GF-D8 (cell line): ENCODE data around the gene NDUFV3.
"Not testable (repeated sequence)": the region's sequence is repeated elsewhere in the genome, so short reads cannot be mapped to it uniquely, and the experiment has no call there.

Experiments used
- DNase-seq: peaks from one replicate; lab custom pipeline; 2025; lab: John Stamatoyannopoulos, UW

The NDUFV3 gene

DNA sequence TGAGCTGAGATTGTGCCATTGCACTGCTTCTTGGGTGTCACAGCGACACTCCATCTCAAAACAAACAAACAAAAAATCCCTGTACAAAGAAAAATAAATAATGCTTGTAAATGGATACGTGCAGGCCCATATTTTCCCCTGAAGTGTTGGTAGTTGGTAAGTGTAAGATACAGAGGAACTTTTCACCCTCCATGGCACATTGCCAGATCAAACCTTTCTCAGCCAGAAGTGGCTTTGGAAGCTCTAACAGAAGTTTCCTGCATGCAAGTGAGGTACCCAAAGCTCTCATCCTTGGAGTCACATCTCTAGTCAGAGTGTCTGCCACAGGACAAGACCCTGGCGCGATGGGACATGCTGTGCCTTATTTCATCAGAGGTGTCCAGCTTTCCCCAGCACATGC, 7.3 kb downstream of the NDUFV3 start:
- DNase-seq: no peak

- no peak for DNase-seq
These were observed 10.7 kb downstream of the NDUFV3 start for GRCh38 chr21:42903817-42904216.

GRCh38 chr21:42905195-42905594, 12.1 kb downstream of the NDUFV3 start:
- DNase-seq: no peak

GRCh38 chr21:42906233-42906632, 13.1 kb downstream of the NDUFV3 start:
- DNase-seq: no peak

- not testable (repeated sequence) for DNase-seq
These were observed 15.4 kb downstream of the NDUFV3 start for GRCh38 chr21:42908484-42908883.

GRCh38 chr21:42911920-42912319, 18.8 kb downstream of the NDUFV3 start:
- DNase-seq: not testable (repeated sequence)

- DNase-seq: no peak
These were observed 20.4 kb downstream of the NDUFV3 start for GRCh38 chr21:42913476-42913875.

DNA sequence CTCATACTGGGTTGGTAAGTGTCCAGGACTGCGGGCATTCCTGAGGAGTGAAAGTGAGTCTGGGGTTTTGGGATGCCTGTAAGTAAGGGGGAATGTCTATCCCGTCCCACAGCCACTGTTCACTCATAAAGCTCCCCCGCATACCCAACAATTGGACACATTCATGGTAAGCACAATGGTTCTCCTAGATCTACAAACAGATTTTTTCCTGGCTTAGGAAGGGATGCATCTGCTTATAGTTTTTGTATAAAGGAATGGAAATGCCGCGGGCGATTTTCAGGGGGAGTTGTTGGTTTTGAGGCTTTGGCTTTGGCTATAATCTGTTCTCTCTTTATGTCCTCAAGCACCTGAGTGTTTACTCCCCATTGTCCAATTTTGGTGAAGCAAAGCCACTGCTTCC, 25.2 kb downstream of the NDUFV3 start:
- no peak for DNase-seq

DNA sequence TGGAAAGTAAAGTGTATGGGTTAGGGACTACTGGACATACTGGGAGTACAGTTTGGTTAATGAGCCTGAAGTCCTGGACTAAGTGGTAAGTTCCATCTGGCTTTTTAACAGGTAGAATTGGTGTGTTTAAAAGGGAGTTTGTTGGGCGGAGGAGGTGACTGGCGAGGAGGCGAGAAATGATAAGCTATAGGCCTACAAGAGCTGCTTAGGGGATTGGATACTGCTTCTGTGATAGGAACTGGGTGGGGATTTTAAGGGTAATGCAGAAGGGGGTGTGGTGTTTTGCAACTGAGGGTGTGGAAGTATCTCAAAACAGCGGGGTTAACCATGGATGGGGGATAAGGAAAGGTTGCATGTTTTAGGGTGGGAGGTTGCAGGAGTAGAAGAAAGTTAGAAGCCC, 28.8 kb downstream of the NDUFV3 start:
- DNase-seq: no peak

DNA sequence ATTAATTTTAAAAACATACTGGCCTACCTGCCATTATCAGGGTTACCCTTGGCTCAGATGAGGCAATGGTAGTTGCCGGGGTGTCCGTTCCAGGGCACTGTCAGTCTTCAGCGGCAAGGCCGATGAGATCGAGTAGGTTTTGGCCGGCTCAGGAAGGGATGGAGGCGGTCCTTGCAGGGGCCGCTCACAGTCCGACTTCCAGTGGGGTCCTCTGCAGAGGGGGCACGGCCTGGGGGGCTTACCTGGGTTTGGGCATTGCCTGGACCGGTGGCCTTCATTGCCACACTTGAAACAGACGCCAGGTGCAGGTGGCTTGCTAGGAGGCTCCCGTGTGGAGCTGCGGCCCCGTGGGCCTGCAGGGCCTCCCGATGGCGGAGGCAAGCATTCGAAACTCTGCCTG, 29.8 kb downstream of the NDUFV3 start:
- no peak for DNase-seq

- DNase-seq: peak; percentile 97
These were observed 30.7 kb downstream of the NDUFV3 start for GRCh38 chr21:42923553-42924432.

GRCh38 chr21:42924433-42924751, 31.3 kb downstream of the NDUFV3 start:
- no peak for DNase-seq

- DNase-seq: no peak
These were observed 32.2 kb downstream of the NDUFV3 start, which contains the start of gene ERVH48-1 for GRCh38 chr21:42925114-42925926. TSS of gene ERVH48-1 (minus strand) at chr21:42925630. CDS start at chr21:42919006, 6,624 bp downstream.

DNA sequence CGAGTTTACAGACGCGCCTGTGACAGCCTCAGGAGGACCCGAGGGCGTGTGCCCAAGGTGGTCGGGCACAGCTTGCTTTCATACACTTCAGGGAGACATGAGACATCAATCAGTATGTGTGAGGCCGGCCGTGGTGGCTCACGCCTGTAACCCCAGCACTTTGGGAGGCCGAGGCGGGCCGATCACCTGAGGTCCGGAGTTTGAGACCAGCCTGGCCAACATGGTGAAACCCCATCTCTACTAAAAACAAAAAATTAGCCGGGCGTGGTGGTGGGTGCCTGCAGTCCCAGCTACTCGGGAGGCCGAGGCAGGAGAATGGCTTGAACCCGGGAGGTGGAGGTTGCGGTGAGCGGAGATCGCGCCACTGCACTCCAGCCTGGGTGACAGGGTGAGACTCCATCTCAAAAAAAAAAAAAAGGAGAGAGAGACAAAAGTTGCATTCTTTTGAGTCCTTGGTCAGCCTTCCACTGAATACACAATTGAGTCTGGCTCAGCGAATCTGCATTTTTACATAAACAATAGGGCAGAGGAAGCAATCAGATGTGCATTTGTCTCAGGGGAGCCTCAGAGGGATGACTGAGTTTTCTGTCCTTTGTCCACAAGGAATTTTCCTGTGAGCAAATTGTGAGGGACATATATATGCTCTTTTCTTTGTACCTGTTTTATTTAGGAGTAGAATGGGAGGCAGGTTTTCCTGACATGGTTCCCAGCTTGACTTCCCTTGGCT, 34.5 kb downstream of the NDUFV3 start:
- DNase-seq: not testable (repeated sequence)

DNA sequence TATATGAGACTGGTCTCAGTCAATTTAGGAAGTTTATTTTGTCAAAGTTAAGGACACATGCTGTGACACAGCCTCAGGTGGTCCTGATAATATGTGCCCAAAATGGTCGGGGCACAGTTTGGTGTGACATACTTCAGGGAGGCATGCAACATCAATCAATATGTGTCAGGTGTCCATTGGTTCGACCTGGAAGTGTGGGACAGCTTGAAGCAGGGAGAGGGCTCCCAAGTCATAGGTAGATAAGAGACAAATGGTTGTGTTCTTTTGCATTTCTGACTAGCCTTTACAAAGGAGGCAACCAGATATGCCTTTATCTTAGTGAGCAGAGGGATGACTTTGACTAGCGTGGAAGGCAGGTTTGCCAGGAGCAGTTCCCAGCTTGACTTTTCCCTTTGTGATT, 36.9 kb downstream of the NDUFV3 start:
- no peak for DNase-seq

DNA sequence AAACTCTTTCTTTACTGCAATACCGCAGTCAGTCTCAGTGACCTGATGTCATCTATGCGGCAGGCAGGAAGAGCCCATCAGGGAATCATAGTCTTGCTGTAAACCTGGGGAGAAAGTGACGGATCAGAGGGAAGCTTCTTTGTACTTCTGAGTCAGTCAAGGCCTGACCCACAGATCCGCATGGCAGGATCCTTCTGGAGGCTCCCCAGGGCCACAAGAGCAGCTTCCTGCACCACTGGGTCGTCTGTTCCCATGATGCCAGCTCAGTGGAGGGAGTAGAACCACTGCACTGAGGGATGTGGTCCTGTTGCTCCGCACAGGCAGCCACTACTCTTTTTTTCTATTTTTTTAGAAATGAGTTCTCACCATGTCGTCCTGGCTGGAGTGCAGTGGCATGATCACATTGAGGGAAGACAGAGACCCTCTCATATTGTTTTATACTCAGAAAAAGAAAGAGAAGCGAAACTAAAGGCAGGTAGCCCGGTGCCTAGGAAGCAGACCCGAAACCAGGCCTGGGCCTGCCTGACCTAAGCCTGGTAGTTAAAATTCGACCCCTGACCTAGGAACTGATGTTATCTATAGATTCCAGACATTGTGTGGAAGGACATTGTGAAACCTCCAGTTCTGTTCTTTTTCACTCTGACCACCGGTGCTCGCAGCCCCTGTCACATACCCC, 38.6 kb downstream of the NDUFV3 start:
- peak; percentile 23 for DNase-seq

DNA sequence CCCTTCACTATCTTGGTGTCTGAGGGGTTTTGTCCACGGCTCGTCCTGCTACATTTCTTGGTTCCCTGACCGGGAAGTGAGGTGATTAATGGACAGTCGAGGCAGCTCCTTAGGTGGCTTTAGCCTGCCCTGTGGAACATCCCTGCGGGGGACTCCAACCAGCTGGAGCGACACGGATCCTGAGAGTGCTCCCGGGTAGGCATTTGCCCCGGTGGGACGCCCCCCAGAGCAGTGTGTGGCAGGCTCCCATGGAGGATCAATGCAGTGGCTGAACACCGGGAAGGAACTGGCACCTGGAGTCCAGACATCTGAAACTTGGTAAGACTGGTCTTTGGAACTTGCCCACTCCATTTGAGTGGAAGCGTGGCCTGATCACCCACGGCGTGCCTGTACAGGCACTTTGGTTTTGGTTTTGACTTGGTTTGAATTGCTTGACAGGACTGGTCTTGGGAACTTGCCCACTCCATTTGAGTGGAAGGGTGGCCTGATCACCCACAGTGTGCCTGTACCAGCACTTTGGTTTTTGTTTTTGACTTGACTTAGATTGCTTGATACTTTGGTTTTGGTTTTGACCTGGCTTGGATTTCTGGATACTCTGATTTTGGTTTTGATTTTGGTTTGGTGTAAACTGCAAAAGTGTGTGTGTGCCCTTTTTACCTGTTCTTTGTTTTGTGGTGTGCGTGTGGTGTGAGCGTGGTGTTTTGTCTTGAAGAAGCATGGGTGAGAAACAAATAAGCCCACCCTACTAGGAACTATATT, 39.4 kb downstream of the NDUFV3 start:
- not testable (repeated sequence) for DNase-seq

DNA sequence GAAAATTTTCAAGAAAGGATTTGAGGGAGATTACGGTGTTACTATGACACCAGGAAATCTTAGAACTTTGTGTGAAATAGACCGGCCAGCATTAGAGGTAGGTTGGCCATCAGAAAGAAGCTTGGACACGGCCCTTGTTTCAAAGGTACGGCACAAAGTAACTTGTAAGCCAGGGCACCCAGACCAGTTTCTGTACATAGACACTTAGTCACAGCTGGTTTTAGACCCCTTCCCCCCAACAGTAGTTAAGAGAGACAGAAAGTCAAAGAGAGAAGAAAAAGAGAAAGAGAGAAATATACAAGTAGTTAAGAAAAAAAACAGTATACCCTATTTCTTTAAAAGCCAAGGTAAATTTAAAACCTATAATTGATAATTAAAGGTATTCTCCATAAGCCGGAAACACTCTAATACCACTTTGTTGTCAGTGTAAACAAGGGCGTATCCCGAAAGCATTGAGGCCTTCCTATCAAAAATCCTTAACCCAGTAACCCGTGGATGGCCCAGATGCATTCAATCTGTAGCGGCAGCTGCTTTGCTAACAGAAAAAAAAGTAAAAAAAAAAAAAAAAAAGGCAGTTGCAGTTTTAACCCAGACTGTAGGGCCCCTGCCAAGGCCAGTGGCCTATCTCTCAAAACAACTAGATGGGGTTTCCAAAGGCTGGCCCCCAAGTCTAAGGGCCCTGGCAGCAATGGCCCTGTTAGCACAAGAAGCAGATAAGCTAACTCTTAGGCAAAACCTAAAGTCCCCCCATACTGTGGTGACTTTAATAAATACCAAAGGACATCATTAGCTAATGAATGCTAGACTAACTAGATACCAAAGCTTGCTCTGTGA, 40.2 kb downstream of the NDUFV3 start:
- DNase-seq: not testable (repeated sequence)

DNA sequence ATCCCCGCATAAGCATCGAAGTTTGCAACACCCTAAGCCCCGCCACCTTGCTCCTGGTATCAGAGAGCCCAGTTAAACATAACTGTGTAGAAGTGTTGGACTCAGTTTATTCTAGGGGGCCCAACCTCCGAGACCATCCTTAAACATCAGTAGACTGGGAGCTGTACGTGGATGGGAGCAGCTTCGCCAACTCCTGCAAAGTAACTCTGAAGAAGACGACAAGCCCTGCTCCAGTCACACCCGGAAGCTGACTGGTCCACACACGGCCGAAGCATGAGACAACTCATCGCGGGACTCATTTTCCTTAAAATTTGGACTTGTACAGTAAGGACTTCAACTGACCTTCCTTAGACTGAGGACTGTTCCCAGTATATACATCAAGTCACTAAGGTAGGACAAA, 40.9 kb downstream of the NDUFV3 start:
- DNase-seq: not testable (repeated sequence)

- not testable (repeated sequence) for DNase-seq
These were observed 43.3 kb downstream of the NDUFV3 start for GRCh38 chr21:42936360-42936759.
